ENCODE results near the gene PKNOX2. TPM values are rescaled to one million over a fixed set of nuclear protein-coding genes. Genes with fewer than 3 reads are reported as not detected.

PKNOX2 gene
- total and polyA plus RNA-seq, 2 of the 8 experiments (the other 6 are each of a cell fraction or from before 2014, with no cell fraction given), result 2.0 TPM

- ChIA-PET POLR2A (ENCODE audit: partially characterized antibody) (interaction anchor here (1.0 to 1.2 kb wide), 4 partner anchors 16 to 102 kb away, joined by 3 to 6 read pairs (median 3); no protein-coding TSS in a partner anchor), CTCF (ENCODE audit: partially characterized antibody) (interaction anchor here (0.6 to 8.2 kb wide), 52 partner anchors 8 to 561 kb away, joined by 3 to 223 read pairs (median 4); partner anchors contain the start of gene SLC37A2)
- no peaks in the 10 kb centered on the region for H3K36me3 ChIP-seq (ENCODE audit: control insufficient read depth in 2 of 4, insufficient read depth in 4 of 4, low read length in 3 of 4)
- H3K4me1 ChIP-seq (replicated peaks in 1 of 4; ENCODE audit: control insufficient read depth in 3 of 4, insufficient read depth in 4 of 4, low read length in 3 of 4), result peaks cover 12 to 29% (median 18%) of the 10 kb centered on the region in 4 experiments
- no peaks in the 10 kb centered on the region for H3K79me1 ChIP-seq (ENCODE audit: low read depth, low read length)
- 33% methylated on average over 22 of the region's 22 CpGs; no CpG with 5 or more reads in 1 of the 2 experiments for WGBS, 2 experiments (ENCODE audit: extremely low coverage in 1 of 2, insufficient coverage in 1 of 2, insufficient read length in 1 of 2, insufficient replicate concordance in 2 of 2, low coverage in 1 of 2, low lambda C conversion rate in 2 of 2, missing lambda C conversion rate in 1 of 2)
- peak overlapping the region in 1 of 4 experiments; percentile 34; a peak in 1 of 7 replicates for H3K9ac ChIP-seq (replicated peaks in 1 of 4; ENCODE audit: extremely low read depth in 1 of 4, low read depth in 3 of 4, low read length in 3 of 4)
- H3K4ac ChIP-seq (replicated peaks; ENCODE audit: insufficient read length, low read depth, low read length), result peak overlapping the region; percentile 2
- no peak overlapping the region for H3K14ac ChIP-seq (ENCODE audit: insufficient read length)
- no peak overlapping the region; the same call in 1 of the 2 replicates for H2AK5ac ChIP-seq (ENCODE audit: low read depth, low read length)
- peak overlapping the region; percentile 92 for H3K18ac ChIP-seq (ENCODE audit: extremely low read depth, low read length)
- H2AFZ ChIP-seq (ENCODE audit: low read length), result peak overlapping the region; percentile 23; the same call in 1 of the 2 replicates
- H3K4me2 ChIP-seq (ENCODE audit: insufficient read depth in 1 of 2, low read depth in 2 of 2, low read length in 2 of 2), result peak overlapping the region; percentile 3 to 35; a peak in 3 of 4 replicates
- H3K23ac ChIP-seq (ENCODE audit: insufficient read length), result no peak overlapping the region
- no peak overlapping the region for H3K27ac ChIP-seq (ENCODE audit: low read depth, low read length)
- H4K20me1 ChIP-seq (replicated peaks in 1 of 2; ENCODE audit: control insufficient read depth in 1 of 2, insufficient read depth in 2 of 2, low read length in 2 of 2), result no peaks in the 10 kb centered on the region
- H3K27me3 ChIP-seq (replicated peaks in 1 of 4; ENCODE audit: control insufficient read depth in 3 of 4, extremely low read depth in 1 of 4, insufficient read depth in 3 of 4, low read length in 3 of 4), result peaks cover 0 to 4% (median under 1%) of the 10 kb centered on the region in 4 experiments; a peak in 2 of 7 replicates
- H2BK120ac ChIP-seq (replicated peaks; ENCODE audit: low read depth, low read length), result no peak overlapping the region
- peak overlapping the region; percentile 97; the same call in 1 of the 2 replicates for H2BK15ac ChIP-seq (ENCODE audit: low read length)
- DNase-seq (ENCODE audit: low read depth in 1 of 2, low spot score in 2 of 2), result peak in 1 of 2 experiments; percentile 97
- H4K8ac ChIP-seq (ENCODE audit: extremely low read depth, insufficient read depth, low read length), result no peak overlapping the region
- H4K91ac ChIP-seq (replicated peaks; ENCODE audit: insufficient read length, low read length), result peak overlapping the region; percentile 9
- peak overlapping the region; percentile 82; the same call in 1 of the 2 replicates for H2BK5ac ChIP-seq (ENCODE audit: low read depth, low read length)
- H2BK12ac ChIP-seq (ENCODE audit: low read depth, low read length), result peak overlapping the region; percentile 100
- H3K23me2 ChIP-seq (ENCODE audit: low read depth, low read length), result no peaks in the 10 kb centered on the region
- H3K9me3 ChIP-seq (ENCODE audit: insufficient read depth in 2 of 2, low read depth in 1 of 2, low read length in 1 of 2), result no peaks in the 10 kb centered on the region
- H3K56ac ChIP-seq (replicated peaks; ENCODE audit: insufficient read length, low read depth, low read length), result no peak overlapping the region
- H3K4me3 ChIP-seq (ENCODE audit: extremely low read depth in 1 of 4, insufficient read depth in 2 of 4, low read depth in 3 of 4, low read length in 4 of 4), result no peak overlapping the region
- H3K79me2 ChIP-seq (ENCODE audit: control insufficient read depth in 1 of 2, insufficient read depth in 2 of 2, low read length in 2 of 2), result no peaks in the 10 kb centered on the region
- no peak overlapping the region for H4K5ac ChIP-seq (ENCODE audit: insufficient read length, low read depth, low read length)
- FAIRE-seq, result no peak
- H2BK20ac ChIP-seq (ENCODE audit: low read length), result no peak overlapping the region
- TF ChIP-seq HDAC2 (IDR thresholded peaks at IDR 0.05; ENCODE audit: borderline replicate concordance in 1 of 2, low read depth in 2 of 2, low read length in 2 of 2), result no peak
- peak; percentile 76 for TF ChIP-seq E2F6 (IDR thresholded peaks at IDR 0.05)
- no peak for TF ChIP-seq BCL11A (IDR thresholded peaks at IDR 0.05; ENCODE audit: low read depth in 2 of 2, low read length in 2 of 2)
- peak; percentile 93 to 98 for TF ChIP-seq RAD21 (IDR thresholded peaks at IDR 0.05 in 1 of 2, conservative IDR thresholded peaks at IDR 0.05 in 1 of 2; ENCODE audit: low read depth in 2 of 2, low read length in 2 of 2)
- TF ChIP-seq POLR2AphosphoS5 (IDR thresholded peaks at IDR 0.05; ENCODE audit: low read depth, low read length), result no peak
- TF ChIP-seq GTF2F1 (IDR thresholded peaks at IDR 0.05; ENCODE audit: borderline replicate concordance, low read depth, low read length), result no peak
- no peak for TF ChIP-seq NRF1 (IDR thresholded peaks at IDR 0.05; ENCODE audit: low read depth, low read length)
- TF ChIP-seq YY1 (IDR thresholded peaks at IDR 0.05; ENCODE audit: low read depth, low read length), result 0 out of 2 replicates have a peak, but pooled peaks have one; percentile 46
These were observed 240.6 kb downstream of the PKNOX2 start for GRCh38 chr11:125404811-125405790.

Measured in H1 (cell line).